ENCODE measurements around the gene COL19A1. TPM values are rescaled to one million over a fixed set of nuclear protein-coding genes. Genes with fewer than 3 reads are reported as not detected.

The COL19A1 gene
- total RNA-seq, 2 experiments from 2014 or later: 0.40 TPM; not detected in 1

DNA sequence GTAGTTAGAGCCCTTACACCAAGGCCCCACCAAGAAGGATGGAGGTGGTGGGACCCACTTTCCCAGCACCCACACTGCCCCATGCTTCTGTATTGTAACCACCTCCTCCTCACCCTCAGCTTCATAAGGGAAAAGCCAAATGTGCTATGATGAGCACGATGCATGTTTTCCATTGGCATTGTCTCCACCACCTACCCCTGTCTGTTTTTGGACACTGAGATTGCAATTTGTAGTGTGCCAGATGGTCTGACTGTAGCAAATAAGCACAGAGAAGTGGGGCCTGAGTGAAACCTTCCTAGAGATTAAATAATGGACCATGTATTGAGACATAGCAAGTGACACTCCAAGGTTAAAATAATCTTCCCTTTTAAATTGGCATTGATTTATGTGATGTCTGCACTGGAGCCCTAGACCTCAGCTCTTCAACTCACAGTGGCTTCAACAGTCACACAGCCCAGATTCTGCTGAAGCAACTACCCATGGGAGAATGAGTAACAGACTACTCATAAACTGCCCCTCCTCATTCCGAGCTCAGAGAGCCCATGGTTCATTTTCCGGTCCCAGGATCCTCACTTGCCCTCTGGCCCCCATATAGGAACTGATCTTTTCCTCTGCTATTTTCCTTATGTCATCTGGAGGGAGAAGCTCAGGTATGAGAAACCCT is 258.7 kb downstream of the COL19A1 start:
- ATAC-seq (no peak), DNase-seq (no peak)
- H3K27me3 Mint-ChIP-seq: peaks cover 3% of the 10 kb centered on the region
- H3K27ac Mint-ChIP-seq: no peak overlapping the region
- CTCF ChIA-PET: no interaction called here
- no peaks in the 10 kb centered on the region for H3K4me1 Mint-ChIP-seq
- H3K36me3 Mint-ChIP-seq: no peaks in the 10 kb centered on the region
- H3K4me3 Mint-ChIP-seq: no peak overlapping the region
- H3K9me3 Mint-ChIP-seq (ENCODE audit: low read depth): no peaks in the 10 kb centered on the region

DNA sequence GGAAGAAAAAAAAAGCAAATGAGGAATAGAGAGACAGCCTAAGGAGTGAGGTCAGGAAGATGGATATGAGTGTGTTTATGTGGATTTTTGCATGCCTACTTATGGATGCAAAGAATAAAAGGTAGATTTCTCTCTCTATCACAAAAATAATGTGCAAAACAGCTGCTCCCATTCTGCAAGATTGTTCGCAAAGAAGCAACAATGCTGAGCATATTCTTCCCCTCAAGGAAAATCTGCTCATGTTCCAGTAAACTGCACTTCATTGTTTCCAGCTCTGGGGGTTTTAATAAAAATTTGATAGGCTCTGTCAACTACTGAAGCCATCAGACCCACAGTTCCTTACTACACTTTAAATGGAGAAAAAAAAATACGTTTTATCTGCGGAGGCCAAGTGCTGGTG is 259.2 kb downstream of the COL19A1 start:
- Mint-ChIP-seq H3K4me3 (no peak overlapping the region), H3K9me3 (ENCODE audit: low read depth) (no peaks in the 10 kb centered on the region), H3K27ac (no peak overlapping the region), H3K36me3 (no peaks in the 10 kb centered on the region), H3K27me3 (peaks cover 3% of the 10 kb centered on the region), H3K4me1 (no peaks in the 10 kb centered on the region)
- CTCF ChIA-PET: no interaction called here
- DNase-seq: no peak
- no peak for ATAC-seq

DNA sequence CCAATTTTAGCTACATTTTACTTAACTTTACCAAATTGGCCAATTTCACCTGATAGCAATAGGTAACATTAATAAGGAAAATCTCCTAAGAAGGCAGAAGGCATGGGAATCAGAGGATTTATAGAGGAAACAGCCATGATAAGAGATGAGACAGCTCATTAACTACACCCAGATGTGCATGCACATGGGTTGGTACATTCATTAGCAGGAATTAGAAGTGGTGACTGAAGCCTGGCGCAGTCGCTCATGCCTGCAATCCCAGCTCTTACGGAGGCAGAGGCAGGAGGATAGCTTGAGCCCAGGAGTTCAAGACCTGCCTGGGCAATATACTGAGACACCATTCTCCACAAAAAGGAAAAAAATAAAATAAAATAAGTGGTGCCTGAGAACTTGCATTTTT is 263.0 kb downstream of the COL19A1 start:
- CTCF ChIA-PET: no interaction called here
- H3K4me1 Mint-ChIP-seq: no peaks in the 10 kb centered on the region
- H3K27ac Mint-ChIP-seq: no peak overlapping the region
- H3K27me3 Mint-ChIP-seq: no peaks in the 10 kb centered on the region
- ATAC-seq: no peak
- H3K36me3 Mint-ChIP-seq: no peaks in the 10 kb centered on the region
- no peak overlapping the region for H3K4me3 Mint-ChIP-seq
- no peaks in the 10 kb centered on the region for H3K9me3 Mint-ChIP-seq (ENCODE audit: low read depth)
- DNase-seq: no peak

DNA sequence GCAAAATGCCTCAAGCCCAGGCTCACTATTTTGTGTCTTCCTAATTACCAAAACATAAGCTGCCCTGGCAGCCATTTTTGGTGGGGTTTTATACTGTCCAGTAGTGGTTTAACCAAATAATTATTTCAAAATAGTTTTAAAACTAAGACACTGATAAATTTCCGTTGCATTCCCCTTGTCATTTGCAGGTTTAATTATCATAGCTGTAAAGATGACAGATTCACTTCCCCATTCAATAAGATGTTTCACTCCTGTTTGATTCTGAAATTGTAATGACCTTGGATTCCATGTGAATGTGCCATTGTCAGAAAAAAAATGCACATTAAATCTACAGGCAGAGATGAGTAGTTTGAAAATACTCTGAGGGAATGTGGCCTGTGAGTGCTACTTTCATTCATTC is 264.5 kb downstream of the COL19A1 start:
- CTCF ChIA-PET: no interaction called here
- H3K4me1 Mint-ChIP-seq: no peaks in the 10 kb centered on the region
- H3K27ac Mint-ChIP-seq: no peak overlapping the region
- ATAC-seq (no peak), DNase-seq (no peak)
- H3K27me3 Mint-ChIP-seq: no peaks in the 10 kb centered on the region
- no peak overlapping the region for H3K4me3 Mint-ChIP-seq
- no peaks in the 10 kb centered on the region for H3K36me3 Mint-ChIP-seq
- H3K9me3 Mint-ChIP-seq (ENCODE audit: low read depth): no peaks in the 10 kb centered on the region

DNA sequence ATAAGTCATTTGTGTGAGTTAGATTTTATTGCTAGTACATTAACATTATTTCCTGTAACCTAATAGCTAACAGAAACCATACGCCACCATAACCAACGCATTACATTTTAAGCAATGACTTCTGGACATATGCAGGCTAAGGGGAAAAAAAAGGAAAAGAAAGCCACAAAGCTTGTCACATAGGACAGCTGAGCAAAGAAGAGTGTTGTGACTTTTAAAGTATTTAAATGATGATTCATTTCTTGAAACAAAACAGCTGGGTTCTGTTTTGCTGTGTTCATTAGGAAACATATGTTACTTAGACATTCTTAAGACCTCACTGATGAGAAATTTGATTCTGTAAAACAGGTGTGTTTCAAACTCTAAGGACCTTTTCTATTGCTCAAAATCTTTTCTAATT is 265.2 kb downstream of the COL19A1 start:
- Mint-ChIP-seq H3K4me1 (no peaks in the 10 kb centered on the region), H3K27me3 (no peaks in the 10 kb centered on the region), H3K36me3 (no peaks in the 10 kb centered on the region), H3K27ac (no peak overlapping the region), H3K9me3 (ENCODE audit: low read depth) (no peaks in the 10 kb centered on the region), H3K4me3 (no peak overlapping the region)
- DNase-seq (no peak), ATAC-seq (no peak)
- CTCF ChIA-PET: no interaction called here

DNA sequence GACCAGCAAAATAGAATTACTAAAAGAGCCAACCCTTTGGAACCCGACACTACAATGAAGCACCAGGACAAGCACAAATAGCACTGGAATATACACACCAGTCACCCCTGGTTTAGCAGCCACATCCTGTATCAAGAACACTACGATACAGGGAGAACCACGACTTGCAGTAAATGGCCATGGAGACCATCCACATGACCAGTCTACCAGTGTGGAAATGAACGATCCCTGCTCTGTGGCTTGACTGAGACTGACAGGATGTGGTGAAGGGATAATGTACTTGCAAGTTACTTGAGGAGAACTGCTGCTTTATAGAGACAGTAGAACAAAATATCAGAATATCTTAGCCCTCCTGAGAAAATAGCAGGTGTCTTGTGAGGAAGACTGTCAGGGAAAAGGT is 266.9 kb downstream of the COL19A1 start:
- H3K9me3 Mint-ChIP-seq (ENCODE audit: low read depth): no peaks in the 10 kb centered on the region
- no peak overlapping the region for H3K27ac Mint-ChIP-seq
- peaks cover 7% of the 10 kb centered on the region for H3K27me3 Mint-ChIP-seq
- CTCF ChIA-PET: no interaction called here
- H3K4me1 Mint-ChIP-seq: no peaks in the 10 kb centered on the region
- ATAC-seq (no peak), DNase-seq (peak; percentile 40)
- H3K36me3 Mint-ChIP-seq: no peaks in the 10 kb centered on the region
- no peak overlapping the region for H3K4me3 Mint-ChIP-seq

DNA sequence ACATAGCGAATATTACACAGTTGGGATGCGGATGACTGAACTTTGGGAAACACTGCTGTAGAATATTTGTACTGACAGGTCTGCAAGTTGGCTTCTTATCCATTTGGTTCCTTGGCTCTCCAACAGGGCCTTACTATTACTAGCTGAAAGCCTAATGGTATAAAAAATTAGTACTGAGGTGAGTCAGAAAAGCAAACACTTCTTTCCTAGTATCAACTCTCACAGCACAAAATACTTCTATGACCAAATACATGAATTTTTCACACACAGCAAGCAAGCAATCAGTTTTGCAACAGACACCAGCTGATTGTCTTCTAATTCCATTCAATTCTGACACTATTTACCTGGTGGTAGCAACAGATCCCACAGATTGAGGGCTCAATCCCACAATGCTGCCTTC is 268.2 kb downstream of the COL19A1 start:
- ATAC-seq: no peak
- CTCF ChIA-PET: no interaction called here
- no peaks in the 10 kb centered on the region for H3K9me3 Mint-ChIP-seq (ENCODE audit: low read depth)

DNA sequence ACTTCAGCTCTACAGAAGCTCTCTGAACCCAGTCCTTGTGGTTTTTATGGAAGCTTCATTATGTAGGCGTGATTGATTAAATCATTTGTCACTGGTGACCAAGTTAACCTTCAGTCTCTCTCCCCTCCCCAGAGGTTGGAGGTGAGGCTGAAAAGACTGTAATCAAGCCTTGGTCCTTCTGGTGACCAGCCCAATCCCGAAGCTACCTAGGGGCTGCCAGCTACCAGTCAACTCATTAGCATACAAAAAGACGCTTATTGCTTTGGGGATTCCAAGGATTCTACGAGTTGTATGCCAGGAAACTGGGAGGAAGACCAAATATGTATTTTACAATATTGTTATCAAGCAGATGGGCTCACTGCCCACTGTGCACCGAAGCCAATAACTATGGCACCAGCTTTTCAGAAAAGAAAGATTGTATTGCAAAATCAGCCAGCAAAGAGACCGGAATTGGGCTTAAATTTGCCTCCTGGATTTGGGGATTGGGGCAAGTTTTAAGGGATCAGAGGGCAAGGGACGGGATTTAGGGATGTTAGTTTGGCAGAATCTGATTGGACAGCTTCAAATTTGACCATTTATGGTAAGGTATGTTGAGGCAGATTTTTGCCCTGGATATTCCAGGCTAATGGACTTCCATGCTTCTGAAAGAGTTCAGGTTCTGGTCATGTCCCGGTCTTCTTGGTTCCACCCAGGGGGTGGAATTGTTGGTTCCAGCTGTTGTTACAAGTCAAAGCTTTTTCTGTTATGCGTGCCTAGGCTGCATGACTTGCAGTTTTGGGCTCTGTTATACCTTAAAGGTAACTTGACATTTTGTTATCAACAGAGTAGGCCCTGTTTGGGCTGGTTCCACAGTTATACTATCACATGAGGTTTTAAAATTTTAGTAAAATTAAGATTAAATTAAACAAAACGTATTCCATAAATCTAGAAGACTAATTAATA is 269.1 kb downstream of the COL19A1 start:
- Mint-ChIP-seq H3K9me3 (ENCODE audit: low read depth) (no peaks in the 10 kb centered on the region), H3K4me3 (no peak overlapping the region), H3K27ac (no peak overlapping the region), H3K27me3 (peaks cover 16% of the 10 kb centered on the region), H3K4me1 (no peaks in the 10 kb centered on the region), H3K36me3 (no peaks in the 10 kb centered on the region)
- DNase-seq: no peak
- CTCF ChIA-PET: no interaction called here
- ATAC-seq: no peak

More for the DNA sequence above, 268.2 kb downstream of the COL19A1 start:
- DNase-seq: no peak
- Mint-ChIP-seq H3K27me3 (peaks cover 16% of the 10 kb centered on the region), H3K4me1 (no peaks in the 10 kb centered on the region), H3K27ac (no peak overlapping the region), H3K36me3 (no peaks in the 10 kb centered on the region), H3K4me3 (no peak overlapping the region)

DNA sequence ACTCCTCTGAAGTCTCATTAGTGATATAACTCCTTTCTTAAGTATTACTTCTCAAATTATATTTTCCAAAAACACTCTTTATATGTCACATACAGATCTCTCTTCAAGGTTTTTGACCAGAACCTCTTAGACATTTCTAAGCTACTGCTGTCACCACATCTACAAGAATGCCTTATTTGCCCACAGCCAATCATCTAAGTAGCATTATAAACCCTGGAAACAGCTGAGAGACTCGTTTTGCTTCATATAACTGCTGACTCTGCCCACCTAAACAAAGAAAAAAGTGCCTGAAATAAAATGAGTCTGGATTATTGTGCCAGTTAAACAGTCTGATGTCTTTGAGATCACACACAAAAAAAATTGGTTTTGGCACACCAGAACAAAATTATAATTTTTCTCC is 270.6 kb downstream of the COL19A1 start:
- CTCF ChIA-PET: no interaction called here
- Mint-ChIP-seq H3K27ac (no peak overlapping the region), H3K4me1 (no peaks in the 10 kb centered on the region), H3K9me3 (ENCODE audit: low read depth) (no peaks in the 10 kb centered on the region), H3K36me3 (no peaks in the 10 kb centered on the region), H3K27me3 (peaks cover 16% of the 10 kb centered on the region), H3K4me3 (no peak overlapping the region)
- ATAC-seq (no peak), DNase-seq (no peak)

DNA sequence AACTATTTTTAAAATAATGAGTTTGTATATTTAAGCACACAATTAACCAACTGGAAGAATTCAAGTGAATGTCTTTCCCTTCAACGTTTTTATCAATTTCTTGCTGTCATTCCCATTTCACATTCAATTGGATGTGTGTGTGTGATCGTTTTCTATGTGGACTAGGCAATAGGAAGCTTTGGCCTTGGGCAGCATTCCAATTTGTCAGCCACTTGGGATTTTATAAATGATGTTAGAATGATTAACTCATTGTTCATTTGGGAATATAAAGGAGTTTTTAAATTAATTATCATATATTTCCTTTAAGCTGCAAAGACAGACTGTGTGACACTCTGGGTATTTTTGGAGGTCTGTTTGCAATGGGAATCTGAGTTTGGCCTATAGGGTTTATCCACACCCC is 274.1 kb downstream of the COL19A1 start:
- H3K4me1 Mint-ChIP-seq: no peaks in the 10 kb centered on the region
- no peak overlapping the region for H3K27ac Mint-ChIP-seq
- H3K27me3 Mint-ChIP-seq: peaks cover 16% of the 10 kb centered on the region
- H3K36me3 Mint-ChIP-seq: no peaks in the 10 kb centered on the region
- DNase-seq (no peak), ATAC-seq (no peak)
- no peak overlapping the region for H3K4me3 Mint-ChIP-seq
- H3K9me3 Mint-ChIP-seq (ENCODE audit: low read depth): no peaks in the 10 kb centered on the region
- CTCF ChIA-PET: no interaction called here

DNA sequence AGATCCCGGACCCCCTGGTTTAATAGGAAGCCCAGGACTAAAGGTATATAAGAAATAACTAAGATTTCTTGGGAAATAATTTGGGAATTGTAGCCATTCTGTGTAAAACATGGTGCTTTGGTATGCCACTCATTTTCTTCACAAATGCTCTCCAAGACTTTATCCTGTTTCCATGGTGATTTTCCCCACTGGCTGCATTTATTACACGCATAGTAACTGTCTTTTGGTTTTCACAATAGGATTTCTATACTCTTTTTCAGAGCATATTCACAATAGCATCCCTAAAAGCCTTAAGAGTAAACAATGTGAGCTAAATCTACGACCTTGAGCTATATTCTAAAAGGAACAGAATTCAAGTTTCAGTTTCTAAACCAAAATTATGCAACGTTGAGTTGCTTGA is 275.7 kb downstream of the COL19A1 start:
- H3K27me3 Mint-ChIP-seq: peaks cover 16% of the 10 kb centered on the region
- no peak for ATAC-seq
- H3K27ac Mint-ChIP-seq: no peak overlapping the region
- H3K9me3 Mint-ChIP-seq (ENCODE audit: low read depth): no peaks in the 10 kb centered on the region
- DNase-seq: no peak
- CTCF ChIA-PET: no interaction called here
- H3K36me3 Mint-ChIP-seq: no peaks in the 10 kb centered on the region
- no peak overlapping the region for H3K4me3 Mint-ChIP-seq
- no peaks in the 10 kb centered on the region for H3K4me1 Mint-ChIP-seq

DNA sequence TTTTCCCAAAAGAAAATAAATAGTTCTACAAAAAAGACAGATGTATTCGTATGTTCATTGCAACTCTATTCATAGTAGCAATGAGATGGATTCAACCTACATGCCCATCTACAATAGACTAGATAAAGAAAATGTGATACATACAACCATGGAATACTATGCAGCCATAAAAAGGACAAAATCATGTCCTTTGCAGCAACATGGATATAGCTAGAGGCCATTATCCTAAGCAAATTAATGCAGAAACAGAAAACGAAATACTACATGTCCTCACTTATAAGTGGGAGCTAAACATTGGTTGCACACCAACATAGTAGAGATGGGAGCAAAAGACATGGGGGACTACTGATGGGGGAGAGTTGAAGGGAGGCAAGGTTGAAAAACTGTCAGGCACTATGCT is 278.8 kb downstream of the COL19A1 start:
- CTCF ChIA-PET: no interaction called here
- no peak overlapping the region for H3K4me3 Mint-ChIP-seq
- ATAC-seq: no peak
- no peaks in the 10 kb centered on the region for H3K9me3 Mint-ChIP-seq (ENCODE audit: low read depth)
- H3K4me1 Mint-ChIP-seq: no peaks in the 10 kb centered on the region
- H3K27ac Mint-ChIP-seq: no peak overlapping the region
- DNase-seq: no peak
- H3K36me3 Mint-ChIP-seq: no peaks in the 10 kb centered on the region
- no peaks in the 10 kb centered on the region for H3K27me3 Mint-ChIP-seq

DNA sequence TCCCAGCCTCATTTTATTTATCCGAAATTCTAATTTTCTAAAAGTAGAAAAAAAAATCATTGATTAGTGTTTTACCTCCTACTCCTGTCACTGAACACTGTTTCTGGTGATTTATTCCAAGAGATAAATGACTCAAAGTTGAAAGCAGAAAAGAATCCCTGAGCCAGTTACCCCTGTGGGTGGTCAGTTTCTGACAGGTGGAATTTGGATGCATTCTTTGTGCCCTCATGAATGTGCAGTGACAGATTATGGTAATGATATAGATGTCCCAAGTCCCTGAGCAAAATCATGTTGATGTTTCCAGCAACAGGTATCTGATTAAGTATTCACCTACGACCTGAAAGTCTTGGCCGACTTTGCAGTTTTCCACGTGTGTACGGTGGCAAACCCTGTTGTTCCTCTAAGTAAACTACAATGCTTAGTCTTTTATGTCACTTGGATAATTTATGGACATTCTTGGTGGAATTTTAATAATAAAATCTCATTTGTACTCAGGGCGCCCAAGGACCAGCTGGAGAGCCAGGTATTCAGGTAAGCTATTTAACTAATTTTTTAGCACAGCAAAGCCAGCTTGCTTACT is 282.9 kb downstream of the COL19A1 start:
- H3K36me3 Mint-ChIP-seq: no peaks in the 10 kb centered on the region
- no peak overlapping the region for H3K4me3 Mint-ChIP-seq
- no peak overlapping the region for H3K27ac Mint-ChIP-seq
- DNase-seq: no peak
- no peak for ATAC-seq
- CTCF ChIA-PET: no interaction called here
- H3K9me3 Mint-ChIP-seq (ENCODE audit: low read depth): no peaks in the 10 kb centered on the region
- no peaks in the 10 kb centered on the region for H3K27me3 Mint-ChIP-seq
- H3K4me1 Mint-ChIP-seq: no peaks in the 10 kb centered on the region

DNA sequence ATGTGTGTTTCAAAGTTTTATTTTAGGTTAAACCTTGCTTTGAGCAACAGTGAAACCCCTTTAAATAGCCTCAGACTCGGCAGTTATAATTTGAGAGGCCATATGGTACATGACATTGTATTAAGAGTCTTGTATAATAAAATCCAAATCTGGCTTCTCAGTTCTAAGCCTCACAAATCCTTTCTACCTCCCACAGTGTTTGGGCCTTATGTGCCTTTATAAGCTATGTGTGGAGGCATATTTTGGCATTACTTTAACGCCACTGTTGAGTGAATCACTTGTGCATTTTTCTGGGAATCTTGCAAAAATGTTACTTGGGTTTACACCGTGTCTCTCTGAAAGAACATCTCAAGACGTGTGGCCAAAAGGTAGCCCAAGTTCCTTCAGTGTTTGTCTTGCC is 284.2 kb downstream of the COL19A1 start:
- H3K27me3 Mint-ChIP-seq: no peaks in the 10 kb centered on the region
- no peak for DNase-seq
- H3K36me3 Mint-ChIP-seq: no peaks in the 10 kb centered on the region
- H3K27ac Mint-ChIP-seq: no peak overlapping the region
- no peaks in the 10 kb centered on the region for H3K4me1 Mint-ChIP-seq
- no peak overlapping the region for H3K4me3 Mint-ChIP-seq
- ATAC-seq: no peak
- CTCF ChIA-PET: no interaction called here
- H3K9me3 Mint-ChIP-seq (ENCODE audit: low read depth): no peaks in the 10 kb centered on the region

All from activated CD8-positive, alpha-beta memory T cell treated with anti-CD3 and anti-CD28 coated beads, Interleukin-2, amount 10 ng/mL, durations not matched to agents 7 days and 5 days (primary cell).